WI38 (cell line): ENCODE measurements around the gene AP2S1.

ENCODE experiments used
- H3K4me3 ChIP-seq: 2 replicates; pipeline ENCODE4 v1.5.1; 2011; ENCODE audit warnings: low read depth, mild to moderate bottlenecking, control low read depth, low read length
- CTCF ChIP-seq: IDR thresholded peaks from 2 replicates; pipeline ENCODE4 v1.5.1; 2012; ENCODE audit warnings: low read depth, mild to moderate bottlenecking, control low read depth, low read length

Gene AP2S1

GRCh38 chr19:46850228-46851203 lies at the start of gene AP2S1:
AP2S1 (minus strand) TSS chr19:46850846; CDS start chr19:46850766, 80 bp downstream.
- H3K4me3 ChIP-seq = peak within 1 kb of the TSS; percentile 90
- TF ChIP-seq CTCF = no peak

GRCh38 chr19:46900341-46900740 lies 49.7 kb upstream of the AP2S1 start:
- no peak for TF ChIP-seq CTCF
- H3K4me3 ChIP-seq = no peak overlapping the region

- no peak overlapping the region for H3K4me3 ChIP-seq
- TF ChIP-seq CTCF = no peak
Measured at GRCh38 chr19:46898731-46899130, 48.1 kb upstream of the AP2S1 start.

- no peak overlapping the region for H3K4me3 ChIP-seq
Measured at GRCh38 chr19:46896076-46896794, 45.6 kb upstream of the AP2S1 start.

GRCh38 chr19:46892252-46893179 lies 41.9 kb upstream of the AP2S1 start:
- no peak overlapping the region for H3K4me3 ChIP-seq
- no peak for TF ChIP-seq CTCF

More at GRCh38 chr19:46896076-46896794, 45.6 kb upstream of the AP2S1 start:
- TF ChIP-seq CTCF = no peak

GRCh38 chr19:46890423-46891170 lies 40.0 kb upstream of the AP2S1 start:
- H3K4me3 ChIP-seq = no peak overlapping the region
- TF ChIP-seq CTCF = no peak
